OCI-M2 (cell line): Measurements from ENCODE around the gene BCAS4.
"Not testable (repeated sequence)": the region's sequence is repeated elsewhere in the genome, so short reads cannot be mapped to it uniquely, and the experiment has no call there.

Experiments used
- DNase-seq: peaks from one replicate; lab custom pipeline; 2025; ENCODE audit not compliant: unreplicated experiment; lab: John Stamatoyannopoulos, UW

The BCAS4 gene

GRCh38 chr20:50798650-50799049 is 3.8 kb downstream of the BCAS4 start:
- no peak for DNase-seq

- DNase-seq = no peak
Measured at GRCh38 chr20:50799176-50799889, 4.5 kb downstream of the BCAS4 start.

- DNase-seq = no peak
Measured at GRCh38 chr20:50799890-50800550, 5.2 kb downstream of the BCAS4 start.

GRCh38 chr20:50800986-50801746 is 6.3 kb downstream of the BCAS4 start:
- DNase-seq = not testable (repeated sequence)

GRCh38 chr20:50801747-50802125 is 6.9 kb downstream of the BCAS4 start:
- no peak for DNase-seq

- DNase-seq = no peak
Measured at GRCh38 chr20:50802289-50802688, 7.4 kb downstream of the BCAS4 start.

- DNase-seq = no peak
Measured at GRCh38 chr20:50804437-50805348, 9.8 kb downstream of the BCAS4 start.

GRCh38 chr20:50805349-50805684 is 10.5 kb downstream of the BCAS4 start:
- DNase-seq = no peak

GRCh38 chr20:50806126-50806768 is 11.4 kb downstream of the BCAS4 start:
- no peak for DNase-seq

- DNase-seq = no peak
Measured at GRCh38 chr20:50810063-50810462, 15.2 kb downstream of the BCAS4 start.

GRCh38 chr20:50810842-50811241 is 16.0 kb downstream of the BCAS4 start:
- DNase-seq = no peak

GRCh38 chr20:50813101-50813643 is 18.3 kb downstream of the BCAS4 start:
- DNase-seq = no peak

- DNase-seq = no peak
Measured at GRCh38 chr20:50813801-50814200, 18.9 kb downstream of the BCAS4 start.

- DNase-seq = no peak
Measured at GRCh38 chr20:50814438-50815161, 19.7 kb downstream of the BCAS4 start.

GRCh38 chr20:50815162-50815989 is 20.5 kb downstream of the BCAS4 start:
- DNase-seq = no peak

- no peak for DNase-seq
Measured at GRCh38 chr20:50817776-50818172, 22.9 kb downstream of the BCAS4 start.

- DNase-seq = no peak
Measured at GRCh38 chr20:50819349-50819748, 24.5 kb downstream of the BCAS4 start.

GRCh38 chr20:50820515-50821256 is 25.8 kb downstream of the BCAS4 start:
- no peak for DNase-seq
